Gastroesophageal sphincter (tissue), 3 donors: ENCODE data around the gene TTYH1.

ENCODE experiments used
- EP300 ChIP-seq: sonication (generic); formaldehyde crosslinking; IDR thresholded peaks from one replicate; pipeline ENCODE4 v1.6.1; 2017; ENCODE audit warnings: antibody characterized with exemption, mild to moderate bottlenecking
- TF ChIP-seq, protein P1 (sequence below), 4 experiments: fragments of 200-600 bp in 2 of 4; fragments of 450-650 bp in 2 of 4; sonication (generic) in 1 of 4; IDR thresholded peaks; one replicate each; pipeline ENCODE4 v1.5.1; 2017 to 2019; ENCODE audit warnings: antibody characterized with exemption in 4 of 4, mild to moderate bottlenecking in 2 of 4, moderate library complexity in 2 of 4

DNA sequence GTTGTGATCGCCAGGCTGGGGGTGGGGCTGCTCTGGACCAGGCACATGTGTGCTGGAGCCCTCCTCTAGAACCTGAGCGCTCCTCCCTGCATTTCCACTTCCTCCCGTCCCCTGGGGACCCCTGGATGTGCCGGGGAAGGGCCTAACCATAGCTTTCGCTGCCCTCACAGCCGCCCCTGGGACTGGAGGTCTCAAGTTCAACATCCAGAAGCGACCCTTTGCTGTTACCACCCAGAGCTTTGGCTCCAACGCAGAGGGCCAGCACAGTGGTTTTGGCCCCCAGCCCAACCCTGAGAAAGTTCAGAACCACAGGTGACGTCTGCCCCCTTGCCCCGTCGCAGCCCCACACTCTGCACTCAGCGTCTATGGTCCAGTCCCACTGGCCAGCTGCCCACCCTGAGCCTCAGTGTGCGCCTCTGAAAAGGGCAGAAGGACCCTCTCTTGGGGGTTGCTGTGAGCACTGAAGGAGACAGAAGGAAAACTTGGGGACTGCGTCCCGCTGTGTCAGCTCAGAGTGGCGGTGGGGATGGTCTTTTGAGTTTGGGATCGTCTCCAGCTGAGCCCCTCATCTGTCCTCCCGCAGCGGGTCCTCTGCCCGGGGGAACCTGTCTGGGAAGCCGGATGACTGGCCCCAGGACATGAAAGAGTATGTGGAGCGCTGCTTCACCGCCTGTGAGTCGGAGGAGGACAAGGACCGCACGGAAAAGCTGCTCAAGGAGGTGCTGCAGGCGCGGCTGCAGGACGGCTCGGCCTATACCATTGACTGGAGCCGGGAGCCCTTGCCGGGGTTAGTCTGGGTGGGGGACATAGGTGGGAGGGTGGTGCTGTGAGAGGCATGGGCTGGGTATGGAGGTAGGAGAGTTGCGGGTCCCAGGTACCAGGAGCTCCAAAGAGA lies 39.8 kb downstream of the TTYH1 start:
- TF ChIP-seq, protein P1, sequence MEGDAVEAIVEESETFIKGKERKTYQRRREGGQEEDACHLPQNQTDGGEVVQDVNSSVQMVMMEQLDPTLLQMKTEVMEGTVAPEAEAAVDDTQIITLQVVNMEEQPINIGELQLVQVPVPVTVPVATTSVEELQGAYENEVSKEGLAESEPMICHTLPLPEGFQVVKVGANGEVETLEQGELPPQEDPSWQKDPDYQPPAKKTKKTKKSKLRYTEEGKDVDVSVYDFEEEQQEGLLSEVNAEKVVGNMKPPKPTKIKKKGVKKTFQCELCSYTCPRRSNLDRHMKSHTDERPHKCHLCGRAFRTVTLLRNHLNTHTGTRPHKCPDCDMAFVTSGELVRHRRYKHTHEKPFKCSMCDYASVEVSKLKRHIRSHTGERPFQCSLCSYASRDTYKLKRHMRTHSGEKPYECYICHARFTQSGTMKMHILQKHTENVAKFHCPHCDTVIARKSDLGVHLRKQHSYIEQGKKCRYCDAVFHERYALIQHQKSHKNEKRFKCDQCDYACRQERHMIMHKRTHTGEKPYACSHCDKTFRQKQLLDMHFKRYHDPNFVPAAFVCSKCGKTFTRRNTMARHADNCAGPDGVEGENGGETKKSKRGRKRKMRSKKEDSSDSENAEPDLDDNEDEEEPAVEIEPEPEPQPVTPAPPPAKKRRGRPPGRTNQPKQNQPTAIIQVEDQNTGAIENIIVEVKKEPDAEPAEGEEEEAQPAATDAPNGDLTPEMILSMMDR (IDR thresholded peaks at IDR 0.05) = no peak
- no peak for TF ChIP-seq EP300
